Ovary (tissue), 9 donors: ENCODE results near the gene SAMD4A. TPM values are rescaled to one million over a fixed set of nuclear protein-coding genes. Genes with fewer than 3 reads are reported as not detected.

Source experiments
- DNase-seq, 5 donors: peaks; one replicate each; pipeline ENCODE4 v3.0.0-alpha.2; 2019 to 2020
- H3K27ac ChIP-seq, 2 donors: fragments of 200-600 bp; one replicate each; pipeline versions ENCODE4 v1.5.1 to v1.8.0; 2019 to 2022
- H3K27me3 ChIP-seq: fragments of 200-600 bp; one replicate; pipeline ENCODE4 v1.8.0; 2022
- H3K36me3 ChIP-seq: fragments of 200-600 bp; sonication (generic); one replicate; pipeline ENCODE4 v1.5.1; 2019
- H3K4me1 ChIP-seq: one replicate; pipeline ENCODE4 v1.8.1; 2013; ENCODE audit warnings: mild to moderate bottlenecking, moderate library complexity; ENCODE audit not compliant: insufficient read depth
- H3K4me3 ChIP-seq: fragments of 200-600 bp; sonication (generic); one replicate; pipeline ENCODE4 v1.5.1; 2017
- H3K9me3 ChIP-seq, 2 donors: fragments of 200-600 bp in 1 of 2; sonication (generic) in 1 of 2; one replicate each; pipeline versions ENCODE4 v1.5.1 to v1.8.1; 2013 to 2019; ENCODE audit warnings: mild to moderate bottlenecking in 1 of 2, moderate library complexity in 1 of 2
- CTCF ChIP-seq, 3 donors: fragments of 450-650 bp in 2 of 3; fragments of 200-600 bp in 1 of 3; IDR thresholded peaks; one replicate each; pipeline versions ENCODE4 v1.5.1 to v1.8.0; 2016 to 2022; ENCODE audit warnings: antibody characterized with exemption in 3 of 3, mild to moderate bottlenecking in 1 of 3
- EP300 ChIP-seq: sonication (generic); formaldehyde crosslinking; IDR thresholded peaks from one replicate; pipeline ENCODE4 v1.6.1; 2017; ENCODE audit warnings: antibody characterized with exemption
- POLR2A ChIP-seq: fragments of 450-650 bp; IDR thresholded peaks from one replicate; pipeline ENCODE4 v1.6.1; 2017; ENCODE audit warnings: antibody characterized with exemption, mild to moderate bottlenecking, moderate library complexity
- WGBS, 3 donors: extraction: QIAGEN DNeasy Blood & Tissue Kit in 1 of 3; methylation state at CpG; one replicate each; pipeline versions ENCODE4 v1.1.5 to v1.1.7; 2013 to 2017; 5-methylcytosine and 5-hydroxymethylcytosine counted together
- intact Hi-C, 4 donors: fragments of 100-400 bp; cut with DNase I; formaldehyde crosslinking; loops; one replicate each; pipeline versions ENCODE4 v1.11.0 to v1.15.1; 2022 to 2023
- polyA plus RNA-seq, 2 donors: library from polyadenylated mRNA; stranded (reverse); fragments of 200-250 nt in 1 of 2; fragments of 350-450 nt in 1 of 2; fragmentation: Illumina TruSeq in 1 of 2; extraction: RNeasy Lipid Tissue Mini Kit (QIAGEN cat#74804) in 1 of 2; gene quantifications; one replicate each; pipeline ENCODE4 v1.2.3, GENCODE V29; 2013 to 2014
- total RNA-seq, 7 donors: library from RNA; depleted of rRNA in 2 of 7; stranded (reverse); fragments of >200 nt in 2 of 7; fragmentation: NEBNext Ultra II Directional in 3 of 7; extraction: Animal tissue kit (Norgen Biotek cat#: 25700) in 3 of 7; gene quantifications; one replicate each; pipeline versions ENCODE4 v1.1.0 to v1.2.4, GENCODE V29; 2016 to 2023
- donor health status: DM: no; HTN: no; CAD: no; lungs with moderate emphysema.
- donor health status: DM: no; HTN: no; CAD: no.
- donor health status: Bipolar disorder and iron deficiency.
- donor health status: DM: yes; HTN: yes; CAD: no.
- donor health status: DM: no; HTN: no; CAD: no.
- donor health status: DM: yes; HTN: yes; CAD: no.

The SAMD4A gene
- total and polyA plus RNA-seq, 9 donors = 2.3 to 22.4 (median 7.3) TPM

GRCh38 chr14:54767139-54767431 is 200.2 kb downstream of the SAMD4A start:
- Histone ChIP-seq H3K4me1 (no peaks in the 10 kb centered on the region), H3K9me3 (no peaks in the 10 kb centered on the region), H3K27ac (no peak overlapping the region), H3K27me3 (no peaks in the 10 kb centered on the region), H3K36me3 (no peaks in the 10 kb centered on the region), H3K4me3 (no peak overlapping the region)
- intact Hi-C loops = no loop called here
- TF ChIP-seq POLR2A = no peak
- no peak for TF ChIP-seq CTCF (IDR thresholded peaks at IDR 0.05)
- no peak for TF ChIP-seq EP300
- WGBS, 3 donors = 83 to 88% (median 86%) methylated on average over 10 of the region's 10 CpGs
- DNase-seq = no peak

GRCh38 chr14:54767450-54767849 is 200.5 kb downstream of the SAMD4A start:
- Histone ChIP-seq H3K4me1 (no peaks in the 10 kb centered on the region), H3K36me3 (no peaks in the 10 kb centered on the region), H3K9me3 (no peaks in the 10 kb centered on the region), H3K27ac (no peak overlapping the region), H3K4me3 (no peak overlapping the region), H3K27me3 (no peaks in the 10 kb centered on the region)
- DNase-seq = no peak
- TF ChIP-seq CTCF (IDR thresholded peaks at IDR 0.05) (no peak), EP300 (no peak), POLR2A (no peak)
- WGBS, 3 donors = 98 to 100% (median 100%) methylated on average over 3 of the region's 3 CpGs
- intact Hi-C loops = no loop called here

GRCh38 chr14:54768501-54769129 is 201.7 kb downstream of the SAMD4A start:
- Histone ChIP-seq H3K27me3 (no peaks in the 10 kb centered on the region), H3K27ac (no peak overlapping the region), H3K9me3 (no peaks in the 10 kb centered on the region), H3K36me3 (no peaks in the 10 kb centered on the region), H3K4me1 (peaks cover 3% of the 10 kb centered on the region), H3K4me3 (no peak overlapping the region)
- TF ChIP-seq POLR2A = no peak
- TF ChIP-seq EP300 = no peak
- WGBS, 3 donors = 81 to 90% (median 85%) methylated on average over 9 of the region's 9 CpGs
- intact Hi-C loops = no loop called here
- no peak for DNase-seq

- H3K27ac ChIP-seq = no peak overlapping the region
- no peaks in the 10 kb centered on the region for H3K9me3 ChIP-seq
- intact Hi-C loops = loop anchor here in 3 of 4 donors (5.0 to 10.0 kb wide), 3 partner anchors 75 to 203 kb away; partner anchors contain the start of gene SAMD4A (in 1 of the 3)
- no peak overlapping the region for H3K4me3 ChIP-seq
- no peak for DNase-seq
- H3K4me1 ChIP-seq = peaks cover 3% of the 10 kb centered on the region
- H3K27me3 ChIP-seq = no peaks in the 10 kb centered on the region
- 87 to 94% (median 91%) methylated on average over 14 of the region's 14 CpGs for WGBS, 3 donors
- no peaks in the 10 kb centered on the region for H3K36me3 ChIP-seq
- no peak for TF ChIP-seq CTCF (IDR thresholded peaks at IDR 0.05)
- TF ChIP-seq POLR2A = no peak
- TF ChIP-seq EP300 = no peak
Measured at GRCh38 chr14:54769951-54770863, 203.3 kb downstream of the SAMD4A start.
